HG03097 (cell line): ENCODE results near the gene FH.

ENCODE experiments used
- ATAC-seq: cut with Tn5 transposase; IDR thresholded peaks from one replicate; pipeline ENCODE4 v1.9.1; 2021; ENCODE audit not compliant: unreplicated experiment, low FRiP score

Gene FH

DNA sequence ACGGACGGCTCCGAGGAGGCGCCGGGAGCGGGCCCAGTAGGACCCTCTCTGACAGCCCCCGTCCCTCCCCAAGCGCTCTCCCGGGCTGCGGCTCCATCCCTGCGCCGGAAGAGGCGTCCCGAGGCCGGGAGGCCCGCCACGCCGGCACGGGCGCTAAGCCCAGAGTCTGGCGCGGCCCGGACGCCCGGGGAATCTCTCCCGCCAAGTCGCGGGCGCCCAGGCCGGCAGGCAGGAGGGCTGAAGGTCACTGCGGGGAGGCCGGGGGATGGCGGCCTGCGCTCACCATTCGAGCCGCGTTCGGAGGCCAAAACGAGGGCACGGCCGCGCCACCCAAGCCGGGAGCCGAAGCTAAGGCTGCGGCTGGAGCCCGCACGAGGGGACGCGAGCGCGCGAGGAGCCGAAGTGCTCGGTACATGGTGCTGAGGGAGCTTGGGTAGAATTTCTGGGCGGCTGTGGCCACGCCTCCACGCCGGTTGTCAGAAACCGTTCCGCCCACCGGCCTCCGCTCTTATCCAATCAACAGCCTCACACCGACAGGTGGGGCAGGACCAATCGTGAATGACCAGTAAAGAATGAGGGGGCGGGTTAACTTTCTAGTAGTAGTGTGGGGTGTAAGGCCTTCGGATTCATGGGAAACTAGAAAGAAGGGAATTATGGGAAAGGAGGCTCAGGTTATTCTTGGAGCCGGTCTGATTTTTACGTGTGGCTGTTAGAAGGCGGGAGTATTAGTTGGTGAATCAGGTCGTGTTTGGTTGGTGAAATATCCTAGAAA is at the start of gene FH:
Gene FH (minus strand): TSS at position 448 of the 772 bp plus-strand sequence. CDS start 33 bp downstream, at position 415.
- ATAC-seq = peak; percentile 98

DNA sequence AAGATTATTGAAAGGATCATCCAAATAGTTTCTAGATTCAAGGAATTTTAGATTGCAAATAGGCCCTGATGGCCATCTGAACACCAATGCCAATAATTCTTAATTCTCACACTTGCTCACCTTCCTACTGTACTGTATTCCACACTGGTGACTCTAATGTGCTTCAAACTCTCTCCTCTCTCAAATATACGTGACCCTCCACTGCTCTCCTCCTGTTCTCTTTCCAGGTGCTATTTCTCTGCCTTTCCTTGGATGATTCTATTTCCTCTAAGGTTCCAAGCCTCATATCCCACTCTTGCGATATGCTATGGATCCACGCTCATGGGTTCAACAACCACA is 41.3 kb upstream of the FH start:
- ATAC-seq = no peak

DNA sequence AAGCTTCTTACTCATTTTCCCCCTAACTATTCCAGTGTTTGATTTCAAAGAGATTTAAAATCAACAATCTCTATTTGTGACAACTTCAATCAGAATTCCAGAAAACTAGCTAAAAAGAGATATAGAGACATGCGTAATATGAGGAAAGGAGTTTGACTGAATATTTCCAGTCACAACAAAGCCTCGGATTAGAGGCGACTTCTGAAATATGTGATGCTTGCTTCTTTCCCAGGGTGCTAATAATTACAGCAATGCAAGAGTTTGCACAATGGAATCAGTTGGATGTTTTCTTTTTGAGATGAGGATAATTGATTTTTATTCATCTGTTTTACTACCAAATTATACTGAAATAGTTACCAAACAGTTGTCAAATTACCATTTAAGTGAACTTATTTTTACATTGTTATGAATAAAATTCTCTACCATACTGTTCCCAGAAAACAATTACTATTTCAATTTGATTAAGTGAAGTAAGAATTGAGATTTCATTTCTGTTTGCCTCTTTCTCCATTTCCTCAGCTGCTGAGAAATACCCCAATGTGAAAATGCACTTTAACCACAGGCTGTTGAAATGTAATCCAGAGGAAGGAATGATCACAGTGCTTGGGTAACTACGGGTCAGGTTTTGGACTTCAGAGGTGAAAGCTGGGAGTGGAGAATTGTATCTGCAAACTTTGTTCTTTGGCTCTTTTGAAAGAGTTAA is 40.7 kb upstream of the FH start:
- no peak for ATAC-seq

DNA sequence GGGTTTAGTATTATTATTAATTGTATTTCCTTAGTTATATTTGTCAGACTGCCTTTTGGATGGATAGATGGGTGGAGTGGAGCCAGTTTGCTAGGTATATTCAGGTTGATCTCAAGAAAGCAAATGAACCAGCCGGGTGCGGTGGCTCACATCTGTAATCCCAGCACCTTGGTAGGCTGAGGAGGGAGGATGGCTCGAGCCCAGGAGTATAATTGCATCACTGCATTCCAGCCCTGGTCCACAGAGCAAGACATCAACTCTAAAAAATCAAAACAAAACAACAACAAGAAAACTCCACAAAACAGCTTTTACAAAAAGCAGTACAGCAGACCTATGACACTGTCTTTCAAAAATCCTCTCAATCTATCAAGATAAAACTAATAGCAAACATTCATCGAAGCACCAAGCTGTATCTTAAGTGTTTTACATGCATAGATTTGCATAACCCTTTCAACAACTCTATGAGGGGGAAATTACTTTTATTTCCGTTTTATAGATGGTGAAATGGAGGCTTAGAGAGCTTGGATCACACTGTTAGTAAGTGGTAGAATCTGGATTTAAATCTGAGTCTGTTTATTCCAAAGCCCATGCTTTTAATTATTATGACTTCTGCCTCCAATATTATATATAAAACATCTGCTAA is 38.1 kb upstream of the FH start:
- no peak for ATAC-seq

DNA sequence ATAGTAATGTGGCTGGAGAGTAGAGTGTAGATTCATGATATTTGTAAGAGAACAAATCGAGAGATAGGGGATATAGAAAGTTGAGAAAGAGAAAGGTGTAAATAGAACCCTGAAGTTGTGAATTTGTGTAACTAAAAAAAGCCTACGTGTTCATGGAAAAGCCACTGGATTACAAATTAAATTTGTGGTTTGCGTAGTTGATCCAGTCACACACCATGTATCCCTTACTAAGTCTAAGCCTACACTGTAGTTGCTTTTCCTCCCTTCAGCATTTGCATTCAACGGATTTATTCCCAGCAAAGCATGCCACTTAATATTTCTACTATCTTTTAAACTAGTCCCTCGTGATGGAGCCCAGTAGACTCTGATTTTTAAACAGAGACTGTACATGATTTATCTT is 37.5 kb upstream of the FH start:
- no peak for ATAC-seq

DNA sequence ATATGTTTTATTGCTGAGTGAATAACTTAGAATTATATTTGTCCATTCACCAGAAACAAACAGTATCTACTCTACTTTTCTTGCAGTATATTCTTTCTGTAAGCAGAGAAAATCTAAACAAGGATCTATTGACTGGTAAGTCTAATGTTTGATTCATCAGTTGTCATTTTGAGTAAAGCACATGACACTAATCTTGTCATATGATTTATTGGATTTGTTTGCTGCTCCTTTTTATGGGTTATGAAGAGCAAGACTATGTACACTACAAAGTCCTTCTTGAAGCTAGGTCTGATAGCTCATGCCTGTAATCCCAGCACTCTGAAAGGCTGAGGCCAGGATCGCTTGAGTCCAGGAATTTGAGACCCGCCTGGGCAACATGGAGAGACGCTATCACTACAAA is 36.0 kb upstream of the FH start:
- no peak for ATAC-seq

DNA sequence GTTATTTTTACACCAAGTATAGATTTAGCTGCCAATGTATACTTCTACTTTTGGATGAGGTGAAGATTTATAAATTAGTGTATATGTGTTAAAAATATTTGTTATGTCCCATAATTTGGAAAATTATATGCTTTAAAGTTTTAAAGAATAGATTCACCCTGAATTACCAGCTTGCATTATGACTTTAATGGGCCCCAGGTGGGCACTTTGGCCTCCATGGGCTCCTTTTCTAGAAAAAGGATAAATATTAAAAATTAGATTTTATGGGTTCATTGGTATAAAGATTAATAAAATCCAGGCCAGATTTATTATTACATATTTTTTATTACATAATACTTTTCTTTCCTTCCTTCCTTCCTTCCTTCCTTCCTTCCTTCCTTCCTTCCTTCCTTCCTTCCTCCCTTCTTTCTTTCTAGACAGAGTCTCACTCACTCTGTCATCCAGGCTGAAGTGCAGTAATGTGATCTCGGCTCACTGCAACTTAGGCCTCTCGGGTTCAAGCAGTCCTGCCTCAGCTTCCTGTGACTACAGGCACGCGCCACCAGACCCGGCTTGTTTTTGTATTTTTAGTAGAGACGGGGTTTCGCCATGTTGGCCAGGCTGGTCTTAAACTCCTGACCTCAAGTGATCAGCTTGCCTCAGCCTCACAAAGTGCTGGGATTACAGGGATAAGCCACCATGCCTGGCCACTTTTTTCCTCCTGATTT is 34.5 kb upstream of the FH start:
- ATAC-seq = no peak

DNA sequence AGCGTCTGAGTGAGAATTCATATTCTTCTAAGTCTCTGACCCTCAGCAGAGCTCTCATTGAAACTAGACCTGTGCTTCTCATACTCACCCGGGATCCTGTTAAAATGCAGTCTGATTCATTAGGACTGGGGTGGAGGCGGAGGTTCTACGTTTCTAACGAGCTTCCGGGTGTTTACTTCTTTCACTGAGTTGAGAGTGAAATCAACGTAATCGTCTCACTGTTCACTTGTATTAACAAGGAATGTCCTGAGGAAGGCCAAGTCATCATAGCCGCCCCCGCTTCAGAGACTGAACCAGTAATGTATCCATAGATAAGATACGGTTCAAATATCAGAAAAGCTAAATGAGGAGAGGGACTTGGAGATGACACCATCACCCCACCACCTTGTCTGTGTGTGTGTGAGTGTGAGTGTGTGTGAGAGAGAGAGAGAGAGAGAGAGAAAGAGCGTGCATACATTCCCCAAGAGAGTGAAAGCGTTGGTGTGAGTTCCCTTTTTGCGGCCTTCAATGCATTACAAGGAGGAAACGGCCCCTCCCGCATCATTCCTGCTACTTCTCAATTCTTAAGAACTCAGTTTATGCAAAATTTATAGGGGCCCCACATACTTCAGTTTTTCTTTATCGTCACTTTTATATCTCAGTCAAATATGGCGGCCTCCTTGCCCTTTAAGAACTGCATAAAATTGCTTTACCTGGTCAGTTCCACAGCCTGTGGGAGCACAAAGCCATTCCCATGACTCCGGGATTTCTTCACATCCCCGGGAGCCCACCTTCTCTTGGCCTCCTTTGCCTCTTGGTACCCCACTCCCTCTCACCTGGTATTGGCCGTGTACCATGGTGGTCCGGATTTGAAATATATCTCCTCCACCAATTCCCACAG is 32.4 kb upstream of the FH start:
- ATAC-seq = peak; percentile 67

DNA sequence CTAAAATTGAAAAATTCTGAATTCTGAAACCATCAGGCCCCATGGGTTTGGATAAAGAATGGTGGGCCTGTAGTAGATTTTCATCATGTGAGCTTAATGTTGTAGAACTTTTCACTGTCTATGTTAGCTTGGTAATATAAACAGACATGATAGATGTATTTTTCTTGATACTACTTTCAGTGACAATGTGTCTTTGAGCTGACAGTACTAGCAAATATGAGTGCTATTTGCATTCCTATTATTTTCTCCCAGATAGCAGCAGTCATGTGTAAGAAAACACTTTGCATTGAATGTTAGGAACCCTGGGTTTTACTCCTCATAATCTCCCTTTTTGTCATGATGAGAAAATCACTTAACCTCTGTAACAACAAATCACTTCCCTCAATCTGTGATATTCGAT is 30.8 kb upstream of the FH start:
- ATAC-seq = no peak

DNA sequence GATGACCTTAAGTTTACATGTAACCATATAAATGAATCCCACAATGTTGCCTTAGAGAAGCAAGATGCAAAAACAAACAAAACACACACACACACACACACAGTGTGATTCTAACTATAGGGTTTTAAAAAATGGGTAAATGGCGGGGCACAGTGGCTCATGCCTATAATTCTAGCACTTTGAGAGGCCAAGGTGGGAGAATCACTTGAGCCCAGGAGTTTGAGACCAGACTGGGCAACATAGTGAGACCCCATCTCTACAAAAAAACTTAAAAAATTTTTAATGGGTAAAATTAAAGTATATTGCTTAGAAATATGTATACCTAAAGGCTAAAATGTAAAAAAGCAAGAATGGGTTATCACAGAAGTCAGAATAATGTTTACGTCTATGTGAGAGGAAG is 28.5 kb upstream of the FH start:
- ATAC-seq = no peak

DNA sequence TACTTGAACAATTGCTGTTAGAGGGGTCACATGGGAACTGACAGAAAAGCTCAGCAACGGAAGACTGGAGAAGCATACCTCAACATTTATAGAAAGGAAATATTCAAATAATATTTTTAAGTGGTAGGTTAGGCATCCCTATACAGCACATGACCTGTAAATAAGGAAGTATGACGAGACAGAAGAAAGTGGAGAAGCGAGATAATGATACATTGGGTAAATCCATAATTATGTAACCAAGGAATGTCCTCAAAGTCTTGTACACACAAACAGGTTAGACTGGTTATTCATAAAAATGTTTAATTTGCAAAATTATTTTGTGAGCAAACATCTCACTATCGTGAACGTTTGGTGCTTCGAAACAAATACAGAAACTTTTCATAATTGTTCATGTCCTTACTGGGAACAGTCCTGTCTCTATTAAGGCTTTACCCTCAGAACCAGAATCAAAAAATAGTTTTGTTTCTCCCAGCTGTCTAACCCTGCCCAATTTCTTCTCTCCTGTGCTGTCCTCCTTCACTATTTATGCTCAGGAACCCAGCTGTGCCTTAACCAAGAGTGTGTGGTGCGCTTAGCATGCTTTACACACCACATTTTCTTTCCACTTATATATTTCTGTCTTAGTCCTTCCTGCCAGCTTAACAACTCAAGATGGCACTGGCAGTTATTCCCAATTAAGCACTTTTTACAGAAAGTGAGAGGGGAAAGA is 22.8 kb upstream of the FH start:
- no peak for ATAC-seq

DNA sequence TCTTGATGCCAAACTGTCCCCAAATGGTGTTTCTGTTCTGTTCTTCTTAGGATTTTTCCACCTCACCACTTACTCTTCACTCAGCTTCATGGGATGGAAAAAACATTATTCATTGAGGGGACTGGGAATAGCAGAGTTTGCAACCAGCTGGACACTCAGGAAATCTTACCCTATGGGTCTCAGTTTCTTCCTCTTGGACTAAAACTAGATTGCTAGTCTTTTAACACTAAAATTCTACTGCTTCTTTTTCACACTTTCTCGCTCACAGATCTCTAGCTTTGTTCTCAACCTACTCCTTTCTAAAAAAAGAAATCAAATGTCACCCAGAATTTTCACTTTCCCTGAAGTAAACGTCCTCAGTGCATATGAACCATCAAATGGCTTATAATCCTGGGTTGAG is 17.4 kb upstream of the FH start:
- ATAC-seq = no peak

DNA sequence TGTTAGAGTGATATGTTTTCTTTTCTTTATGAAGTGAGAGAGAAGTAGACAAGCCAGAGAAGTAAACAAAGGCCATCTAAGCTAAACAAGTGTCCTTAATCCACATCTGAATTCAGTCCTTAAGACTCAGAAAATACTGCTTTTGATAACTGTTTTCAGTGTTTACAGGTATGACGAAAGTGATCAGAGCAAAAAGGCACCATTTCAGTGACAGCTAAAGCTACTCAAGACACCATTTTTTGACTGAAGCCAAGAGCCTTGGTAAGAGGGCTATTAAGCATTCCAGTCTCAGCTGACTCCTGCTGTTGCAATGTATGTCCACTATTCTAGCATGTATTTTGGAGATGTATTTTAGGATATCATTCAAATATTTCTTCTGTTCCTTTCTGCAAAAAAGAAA is 16.7 kb upstream of the FH start:
- no peak for ATAC-seq

DNA sequence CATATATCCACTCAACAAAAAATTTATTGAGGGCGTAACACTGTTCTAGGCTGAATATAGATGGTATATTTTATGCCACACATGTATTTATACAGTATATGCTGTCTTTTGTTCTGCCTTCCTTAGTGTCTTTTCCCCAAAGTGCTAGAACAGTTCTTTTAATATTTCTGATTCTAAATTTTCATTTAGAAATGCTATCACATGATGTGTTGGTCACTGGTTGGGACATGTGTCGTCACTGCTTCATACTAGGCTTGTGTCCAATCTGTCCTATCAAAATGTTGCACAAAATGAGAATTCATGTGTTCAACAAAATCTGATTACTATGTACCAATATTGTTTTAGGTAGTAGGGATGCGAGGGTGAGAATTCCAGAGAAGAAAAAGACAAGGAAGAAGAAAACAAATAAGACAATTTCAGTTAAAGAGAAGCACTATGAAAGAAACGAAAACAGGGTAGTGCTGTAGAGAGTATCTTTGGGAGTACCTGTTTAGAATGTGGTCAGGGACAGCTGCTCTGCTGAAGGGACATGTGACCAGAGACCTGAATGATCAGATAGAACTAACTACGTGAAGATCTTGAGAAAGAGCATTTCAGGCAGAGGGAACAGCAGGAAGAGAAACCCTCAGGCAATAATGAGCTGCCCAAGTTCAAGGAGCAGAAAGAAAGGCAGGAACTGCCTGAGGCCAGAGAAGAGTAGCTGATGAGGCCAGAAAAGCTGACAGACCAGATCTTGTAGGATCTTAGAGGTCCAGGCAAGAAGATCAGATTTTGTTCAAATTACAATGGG is 14.0 kb upstream of the FH start:
- ATAC-seq = peak; percentile 30

DNA sequence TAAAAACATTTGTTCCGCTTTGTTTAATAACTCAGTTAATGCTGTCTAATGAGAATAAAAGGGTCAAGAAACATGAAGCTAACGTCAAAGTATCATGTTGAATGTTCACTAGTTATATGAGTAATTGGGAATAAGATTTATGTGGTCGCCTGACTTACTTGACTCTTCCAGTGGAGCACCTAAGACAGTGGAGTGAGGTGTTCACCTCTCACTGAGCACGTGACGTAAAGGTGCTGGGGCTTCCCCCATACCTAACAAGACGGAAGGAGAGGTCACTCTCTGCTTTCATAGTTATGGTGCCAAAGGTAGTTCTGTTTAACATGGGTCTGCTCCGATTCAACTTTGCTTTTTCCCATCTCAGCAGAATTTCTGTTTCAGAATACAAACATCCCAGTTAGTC is 13.3 kb upstream of the FH start:
- ATAC-seq = peak; percentile 59

DNA sequence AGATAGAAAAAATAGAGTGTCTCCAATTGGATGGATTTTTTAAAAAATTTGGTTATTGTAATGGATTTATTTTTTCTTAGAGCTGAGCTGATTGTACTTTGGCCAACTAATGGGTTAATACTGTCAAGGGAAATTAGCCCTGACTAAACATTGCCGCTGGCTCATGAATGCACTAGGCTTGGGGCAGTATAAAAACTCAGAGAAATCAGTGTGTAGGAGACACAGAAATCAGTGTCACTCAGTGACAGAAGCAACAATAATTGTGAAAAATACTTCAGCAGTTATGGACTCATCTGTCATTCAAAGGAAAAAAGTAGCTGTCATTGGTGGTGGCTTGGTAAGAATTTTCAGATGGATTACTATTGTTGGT is 12.6 kb upstream of the FH start, which contains the start of gene KMO:
Gene KMO (plus strand): TSS at position 217 of the 370 bp plus-strand sequence. CDS start 67 bp downstream, at position 284.
- ATAC-seq = peak; percentile 32

DNA sequence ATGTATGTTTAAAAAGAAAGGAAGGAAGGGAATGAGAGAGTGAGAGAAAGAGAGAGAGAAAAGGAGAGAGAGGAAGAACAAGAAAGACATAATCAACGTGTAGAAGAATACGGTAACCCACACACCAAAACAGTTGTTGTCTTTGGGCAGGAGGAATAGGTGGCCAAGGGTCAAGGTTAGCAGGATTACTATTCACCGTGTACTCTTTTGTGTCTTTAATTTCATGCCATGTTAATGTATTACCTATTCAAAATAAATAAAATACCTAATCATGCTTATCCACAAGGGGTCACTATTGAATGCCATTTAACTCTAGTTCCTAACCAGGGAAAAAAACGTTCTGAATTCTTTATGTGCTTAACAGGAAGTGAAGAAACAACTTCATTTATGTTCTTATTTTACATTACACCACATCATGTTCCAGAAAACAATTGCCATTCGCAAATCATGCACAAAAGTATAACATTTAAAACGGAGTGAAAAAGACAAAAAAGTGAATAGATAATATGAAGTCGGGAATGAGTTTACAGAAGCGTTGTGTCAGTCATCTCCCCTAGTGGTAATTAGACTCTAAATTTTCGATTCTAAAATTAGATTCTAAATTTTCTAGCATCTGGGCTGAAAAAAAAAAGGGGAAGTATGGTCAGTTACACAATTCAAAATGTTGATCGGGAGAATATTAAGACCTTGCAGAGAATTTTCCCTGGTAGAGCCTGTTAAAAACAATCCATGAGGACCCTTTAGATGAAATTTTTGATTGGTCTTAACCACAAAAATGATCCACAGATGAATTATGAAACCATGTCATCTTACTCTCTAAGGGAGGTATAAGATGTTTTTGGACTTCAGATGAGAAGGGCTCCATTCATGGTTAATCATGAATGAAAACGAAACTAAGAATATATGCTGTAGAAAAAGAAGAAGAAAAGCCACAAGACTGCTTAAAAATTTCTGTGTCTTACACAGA is 11.9 kb upstream of the FH start:
- ATAC-seq = peak; percentile 67

DNA sequence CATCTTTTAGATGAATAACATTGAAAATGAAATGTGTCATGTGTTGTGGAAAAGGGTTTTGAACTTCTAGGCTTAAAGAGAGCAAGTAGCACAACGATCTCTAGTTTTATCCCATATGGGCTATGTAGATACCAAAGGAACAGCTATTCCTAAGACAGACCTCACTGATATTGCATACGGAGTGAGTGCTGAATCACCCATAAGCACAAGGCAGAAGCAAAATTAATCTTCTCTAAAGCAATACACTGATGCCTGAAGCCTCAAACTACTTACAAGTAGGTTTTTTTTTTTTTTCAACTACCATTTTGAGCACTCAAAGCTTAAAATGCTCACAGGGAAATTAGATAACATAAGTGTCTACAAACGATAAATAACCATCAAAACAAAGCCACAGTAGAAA is 7.6 kb upstream of the FH start:
- ATAC-seq = no peak
